ENCODE data around the gene EFL1.

- no peak for TF ChIP-seq CTCF (IDR thresholded peaks at IDR 0.05; ENCODE audit: low read depth, low read length, missing input control)
- no peak for TF ChIP-seq RAD21 (IDR thresholded peaks at IDR 0.05)
- no peak for TF ChIP-seq JUND (IDR thresholded peaks at IDR 0.05)
Measured at GRCh38 chr15:82110144-82110543, 152.4 kb downstream of the EFL1 start.

Data from liver (tissue), 3 donors.